Stimulated activated CD4-positive, alpha-beta T cell treated with anti-CD3 and anti-CD28 coated beads, Interleukin-1b, Interleukin-23, amount 100 ng/mL, for 4 hours (primary cell): ENCODE results near the gene TMEM184A.
A peak's percentile ranks its signal among the peaks of the same experiment; 100 is the strongest.
"Not testable (repeated sequence)": the region's sequence is repeated elsewhere in the genome, so short reads cannot be mapped to it uniquely, and the experiment has no call there.

Experiments used
- DNase-seq, 2 donors: peaks; one replicate each; pipeline ENCODE4 v3.0.0-alpha.2; 2020; ENCODE audit warnings: low read depth in 2 of 2

Gene TMEM184A

GRCh38 chr7:1523208-1523607, 32.8 kb downstream of the TMEM184A start:
- DNase-seq = no peak

GRCh38 chr7:1521456-1521855, 34.5 kb downstream of the TMEM184A start:
- DNase-seq = no peak

GRCh38 chr7:1520539-1521234, 35.3 kb downstream of the TMEM184A start:
- no peak for DNase-seq

DNA sequence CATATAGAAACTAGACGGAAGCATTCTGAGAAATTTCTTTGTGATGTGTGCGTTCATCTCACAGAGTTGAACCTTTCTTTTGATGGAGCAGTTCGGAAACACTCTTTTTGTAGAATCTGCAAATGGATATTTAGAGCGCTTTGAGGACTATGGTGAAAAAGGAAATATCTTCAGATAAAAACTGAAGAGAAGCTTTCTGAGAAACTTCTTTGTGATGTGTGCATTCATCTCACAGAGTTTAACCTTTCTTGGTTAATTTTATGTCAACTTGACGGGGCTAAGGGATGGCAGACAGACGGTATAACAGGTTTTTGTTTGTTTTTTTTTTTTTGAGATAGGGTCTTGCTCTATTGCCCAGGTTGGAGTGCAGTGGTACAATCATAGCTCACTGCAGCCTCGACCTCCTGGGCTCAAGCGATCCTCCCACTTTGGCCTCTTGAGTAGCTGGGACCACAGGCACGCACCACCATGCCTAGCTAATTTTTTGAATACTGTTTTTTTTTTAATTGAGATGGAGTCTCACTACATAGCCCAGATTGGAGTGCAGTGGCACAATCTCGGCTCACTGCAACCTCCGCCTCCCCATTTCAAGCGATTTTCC, 36.6 kb downstream of the TMEM184A start:
- not testable (repeated sequence) for DNase-seq

DNA sequence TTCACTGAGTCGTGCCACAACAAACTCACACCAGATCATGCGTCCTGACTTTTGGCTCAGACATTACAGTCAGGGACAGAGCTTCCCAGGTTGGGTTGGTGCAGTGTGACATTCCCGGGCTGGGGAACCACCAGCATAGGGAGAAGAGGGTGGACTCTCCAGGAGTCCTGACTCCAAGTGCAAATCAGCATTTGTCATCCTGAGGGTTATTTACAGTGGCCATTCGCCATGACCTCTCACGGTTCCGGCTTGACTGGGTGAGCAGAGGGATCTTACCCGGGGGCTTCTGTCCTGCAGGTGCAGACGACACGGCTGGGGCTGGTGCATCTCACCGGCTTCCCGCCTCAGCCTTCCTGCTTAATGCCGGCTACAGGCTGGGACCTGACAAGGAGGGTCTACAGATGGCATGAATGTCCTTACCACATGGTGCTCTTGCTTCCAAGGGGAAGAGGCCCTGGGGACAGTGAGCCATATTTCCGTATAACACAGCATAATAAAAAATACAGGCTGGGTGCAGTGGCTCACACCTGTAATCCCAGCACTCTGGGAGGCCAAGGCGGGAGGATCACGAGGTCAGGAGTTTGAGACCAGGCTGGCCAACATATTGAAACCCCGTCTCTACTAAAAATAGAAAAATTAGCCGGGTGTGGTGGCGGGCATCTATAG, 39.3 kb downstream of the TMEM184A start:
- no peak for DNase-seq

GRCh38 chr7:1515509-1515967, 40.5 kb downstream of the TMEM184A start:
- DNase-seq = not testable (repeated sequence)

- no peak for DNase-seq
These were observed 41.0 kb downstream of the TMEM184A start for GRCh38 chr7:1514995-1515401.

- no peak for DNase-seq
These were observed 41.6 kb downstream of the TMEM184A start for GRCh38 chr7:1514407-1514806.

GRCh38 chr7:1513657-1514095, 42.3 kb downstream of the TMEM184A start:
- no peak for DNase-seq

GRCh38 chr7:1512781-1513656, 43.0 kb downstream of the TMEM184A start:
- DNase-seq = no peak

GRCh38 chr7:1511444-1512422, 44.3 kb downstream of the TMEM184A start:
- no peak for DNase-seq

DNA sequence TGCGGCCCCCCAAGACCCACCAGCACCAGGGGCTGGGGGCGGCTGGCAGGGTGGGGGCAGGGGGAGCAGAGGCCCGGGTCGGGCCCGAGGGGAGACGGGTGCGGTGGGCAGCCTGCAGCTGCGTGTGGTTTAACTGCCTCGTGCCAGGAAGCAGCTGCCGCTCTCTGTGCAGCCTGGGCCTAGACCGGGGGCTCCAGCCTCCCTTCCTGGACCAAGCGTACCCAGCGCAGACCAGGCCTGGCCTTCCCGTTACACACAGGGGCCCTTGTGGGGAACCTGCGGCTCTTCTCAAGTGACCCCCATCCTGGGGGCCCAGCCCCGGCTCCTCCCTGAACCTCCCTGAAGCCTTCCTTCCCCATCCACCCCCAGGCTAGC, 45.2 kb downstream of the TMEM184A start:
- DNase-seq = no peak

- DNase-seq = no peak
These were observed 46.8 kb downstream of the TMEM184A start for GRCh38 chr7:1509226-1509625.

- DNase-seq = no peak
These were observed 47.7 kb downstream of the TMEM184A start for GRCh38 chr7:1508277-1508758.

GRCh38 chr7:1505731-1506550, 50.1 kb downstream of the TMEM184A start:
- no peak for DNase-seq

DNA sequence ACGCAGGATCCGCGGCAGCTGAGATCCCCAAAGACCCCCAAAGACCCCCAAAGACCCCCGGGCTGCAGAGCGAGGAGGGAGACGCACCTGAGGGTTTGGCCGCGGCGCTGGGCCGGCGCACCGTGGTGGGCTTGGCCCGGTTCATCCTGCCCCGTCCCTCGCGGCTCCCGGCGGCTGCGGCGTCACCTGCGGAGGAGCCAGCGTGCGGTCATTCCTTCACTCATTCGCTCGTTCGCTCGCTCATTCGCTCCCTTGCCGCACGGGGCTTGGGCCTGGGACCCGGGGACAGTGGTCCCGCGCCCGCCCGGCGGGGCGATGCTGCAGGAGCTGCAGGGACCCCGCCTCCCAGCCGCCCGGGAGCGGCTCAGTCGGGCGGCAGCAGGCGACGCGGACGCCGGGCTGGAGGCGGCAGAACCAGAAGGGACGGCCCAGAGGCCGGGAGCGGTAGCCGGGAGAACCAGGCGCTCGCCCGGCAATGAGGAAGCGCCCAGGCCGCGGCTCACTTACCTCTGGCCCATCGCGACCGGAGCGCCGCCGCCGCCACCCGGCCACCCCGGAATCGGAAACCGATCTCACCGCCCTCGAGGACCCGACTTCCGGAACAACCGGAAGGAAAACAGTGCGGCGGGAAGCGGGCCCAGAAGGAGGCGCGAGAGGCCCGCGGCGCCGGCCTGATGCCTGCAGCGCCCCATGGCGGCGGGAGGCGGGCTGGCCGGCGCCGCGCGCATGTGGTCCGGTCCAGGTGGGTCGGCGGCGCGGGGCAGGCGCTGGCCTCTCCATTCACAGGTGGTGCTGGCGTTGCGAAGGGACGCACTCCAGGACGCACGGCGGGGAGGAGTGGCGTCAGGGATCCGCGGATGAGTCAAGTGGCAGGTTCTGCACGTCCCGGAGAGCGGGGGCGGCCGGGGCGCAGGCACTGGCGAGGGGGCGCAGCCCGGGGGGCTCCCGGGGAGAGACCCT, 51.9 kb downstream of the TMEM184A start, which contains the start of gene INTS1:
INTS1 (minus strand) TSS at position 574 of the 960 bp plus-strand sequence; CDS start at position 145, 429 bp downstream.
- DNase-seq = peak; percentile 80 to 82

DNA sequence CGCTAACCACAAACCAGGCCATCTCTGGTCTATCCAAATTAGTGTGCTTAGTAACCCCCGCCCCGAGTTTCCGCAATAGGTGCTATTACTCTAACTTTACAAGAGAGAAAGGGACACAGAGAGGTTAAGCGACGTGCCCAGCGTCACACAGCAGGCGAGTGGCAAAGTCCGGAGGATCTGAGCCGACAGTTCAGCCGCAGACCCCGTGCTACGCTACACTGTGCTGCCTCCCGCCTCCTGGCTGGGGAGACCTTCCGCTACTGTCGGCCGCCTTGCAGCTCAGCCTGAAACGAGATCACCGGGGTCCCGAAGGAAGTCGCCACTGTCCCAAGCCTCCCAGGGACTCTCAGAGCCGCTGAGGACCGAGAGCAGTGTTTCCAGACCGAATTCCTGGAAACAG, 52.6 kb downstream of the TMEM184A start:
- no peak for DNase-seq

DNA sequence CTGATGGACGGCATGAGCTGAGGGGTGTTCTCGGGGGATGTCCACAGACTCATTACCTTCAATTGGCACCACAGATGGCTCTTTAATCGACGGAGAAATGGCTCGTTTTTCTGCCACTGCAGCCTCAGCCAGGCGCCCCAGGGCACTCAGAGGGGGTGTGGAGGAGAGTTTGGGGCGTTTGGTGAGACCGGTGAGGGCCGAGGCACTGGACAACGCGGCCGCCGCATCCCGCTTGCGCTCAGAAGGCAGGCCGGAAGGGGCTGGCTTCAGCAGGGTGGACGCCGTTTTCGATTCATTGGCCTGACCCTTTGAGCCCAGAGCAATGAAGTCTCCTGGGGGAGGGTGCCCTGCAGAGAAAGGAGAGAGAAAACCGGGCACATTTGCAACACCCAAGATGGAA, 53.2 kb downstream of the TMEM184A start:
- DNase-seq = no peak
